NK-92 (cell line): ENCODE measurements around the gene SPRY1.
A peak's percentile ranks its signal among the peaks of the same experiment; 100 is the strongest.

Experiments used
- DNase-seq: peaks from one replicate; lab custom pipeline; 2025; ENCODE audit not compliant: unreplicated experiment; lab: John Stamatoyannopoulos, UW

The SPRY1 gene, protein sequence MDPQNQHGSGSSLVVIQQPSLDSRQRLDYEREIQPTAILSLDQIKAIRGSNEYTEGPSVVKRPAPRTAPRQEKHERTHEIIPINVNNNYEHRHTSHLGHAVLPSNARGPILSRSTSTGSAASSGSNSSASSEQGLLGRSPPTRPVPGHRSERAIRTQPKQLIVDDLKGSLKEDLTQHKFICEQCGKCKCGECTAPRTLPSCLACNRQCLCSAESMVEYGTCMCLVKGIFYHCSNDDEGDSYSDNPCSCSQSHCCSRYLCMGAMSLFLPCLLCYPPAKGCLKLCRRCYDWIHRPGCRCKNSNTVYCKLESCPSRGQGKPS

DNA sequence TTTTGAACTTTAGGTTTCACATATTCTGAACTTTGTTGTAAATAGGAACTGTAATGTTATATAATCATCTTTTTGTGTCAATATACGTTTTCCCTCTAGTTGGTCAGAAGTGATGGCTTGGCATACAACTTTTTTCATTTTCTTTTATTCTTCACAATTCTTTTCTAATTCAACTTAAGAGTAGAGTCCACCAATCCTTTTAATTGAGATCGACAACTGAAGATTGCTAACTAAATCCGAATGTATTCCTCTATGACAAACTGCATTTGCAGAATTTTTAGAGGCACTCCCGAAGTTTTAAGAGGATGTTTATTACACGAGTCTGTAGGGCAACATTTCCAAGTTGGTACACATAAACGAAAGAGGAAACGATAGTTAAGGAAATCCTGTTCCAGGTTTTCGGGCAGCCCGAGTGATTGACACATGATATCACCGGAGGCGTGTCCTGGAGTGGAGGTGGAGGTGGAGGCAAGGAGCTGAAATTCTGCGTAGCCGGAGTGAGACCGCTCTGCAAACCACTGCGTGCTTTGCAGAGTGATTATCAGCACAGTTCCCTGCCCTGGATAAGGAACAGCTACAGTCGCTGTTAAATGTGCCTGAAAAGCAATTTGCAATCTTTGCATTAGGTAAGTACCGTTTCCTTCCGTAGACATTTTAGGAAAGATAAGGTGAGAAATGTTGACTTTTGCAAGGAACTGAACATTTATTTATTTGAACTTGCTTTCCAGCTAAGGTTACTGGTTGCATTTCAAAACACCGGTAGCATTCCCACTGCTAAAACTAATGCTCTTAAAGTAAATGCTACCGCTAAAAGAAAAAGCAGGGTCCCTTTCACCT lies at the start of gene SPRY1:
Gene SPRY1, plus strand, starts transcription at position 489 of the 837 bp plus-strand sequence. CDS start 4,797 bp downstream, outside the sequence.
- DNase-seq: peak; percentile 6

DNA sequence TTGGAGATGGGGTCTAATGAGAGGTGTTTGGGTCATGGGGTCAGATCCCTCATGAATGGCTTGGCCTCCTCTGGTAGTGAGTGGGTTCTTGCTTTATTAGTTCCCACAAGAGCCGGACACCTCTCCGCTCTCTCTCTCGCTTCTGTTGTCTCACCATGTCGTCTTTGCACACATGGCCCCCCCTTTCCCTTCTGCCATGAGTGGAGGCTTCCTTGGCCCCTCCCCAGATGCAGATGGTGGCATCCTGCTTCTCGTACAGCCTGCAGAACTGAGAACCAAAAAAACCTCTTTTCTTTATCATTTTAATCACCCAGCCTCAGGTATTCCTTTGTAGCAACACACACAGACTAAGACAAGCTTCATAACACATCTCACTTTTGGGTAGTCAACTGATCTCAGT lies 49.6 kb upstream of the SPRY1 start:
- DNase-seq: no peak

DNA sequence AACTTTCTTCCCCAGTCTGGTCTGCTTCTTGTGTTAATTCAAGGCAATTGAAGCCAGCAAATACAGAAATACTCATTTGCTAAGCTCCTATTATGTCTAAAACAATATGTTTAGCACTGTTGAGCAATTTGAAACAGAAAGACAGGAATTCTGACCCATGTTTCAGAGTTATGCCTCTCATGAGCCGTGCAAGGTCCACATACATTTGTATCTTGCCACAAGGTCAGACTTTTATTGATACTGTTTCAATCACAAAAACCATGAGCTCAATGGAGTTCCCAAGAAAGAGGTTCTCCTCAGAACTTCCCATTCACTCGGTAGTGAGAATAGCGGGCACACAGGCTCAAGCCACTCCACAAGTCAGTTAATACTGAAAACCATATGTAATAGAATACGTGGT lies 47.6 kb upstream of the SPRY1 start:
- DNase-seq: no peak

DNA sequence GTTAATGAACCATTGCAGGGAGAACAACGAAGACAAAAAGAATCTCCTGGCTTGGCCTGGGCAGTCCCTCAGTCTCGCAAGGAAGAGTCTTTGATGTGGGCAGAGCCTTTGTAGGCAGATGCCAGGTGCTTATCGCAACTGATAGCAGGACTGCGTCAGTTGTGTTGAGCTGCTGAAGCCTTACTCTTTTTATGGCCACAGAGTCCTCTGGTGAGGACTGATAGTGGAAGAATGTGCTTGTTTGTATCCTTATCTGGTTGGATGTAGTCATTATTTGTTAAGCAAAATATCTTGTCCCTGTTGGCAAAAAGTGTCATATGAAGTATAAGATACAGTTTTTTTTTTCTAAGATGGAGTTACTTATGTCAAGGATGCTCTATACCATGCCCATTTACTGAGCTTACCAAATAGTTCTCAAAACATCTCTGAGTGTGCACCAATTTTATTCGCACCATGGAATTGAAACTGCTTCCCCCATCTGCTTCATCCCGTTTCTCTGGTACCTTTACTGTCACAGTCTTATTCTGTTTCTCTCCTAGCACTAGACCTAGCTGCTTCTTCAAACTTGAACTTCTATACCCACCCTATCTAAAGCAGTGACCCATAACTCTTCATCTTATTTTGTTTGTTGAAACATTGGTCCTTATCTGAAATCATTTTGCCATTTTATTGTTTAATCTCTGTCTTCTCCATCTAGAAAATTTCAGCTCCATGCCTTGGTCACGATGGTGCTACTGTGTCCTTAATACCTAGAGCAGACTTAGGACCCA lies 47.0 kb upstream of the SPRY1 start:
- DNase-seq: no peak

DNA sequence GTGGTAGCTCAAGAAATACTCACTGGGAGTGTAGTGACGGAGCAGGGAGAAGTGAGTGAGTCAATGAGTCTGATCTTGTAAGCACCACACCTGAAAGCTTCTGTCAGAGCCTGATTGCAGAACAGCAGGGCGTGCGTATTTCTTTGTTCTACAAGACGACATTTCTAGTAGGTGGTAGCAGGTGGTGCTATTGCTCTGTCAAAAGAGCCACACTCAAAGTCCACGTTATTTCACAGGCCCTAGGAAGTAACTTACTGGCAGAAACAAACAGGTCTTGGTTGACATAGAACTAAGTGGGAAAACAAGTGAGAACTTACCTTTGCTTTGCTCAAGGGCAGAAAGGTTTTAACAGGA lies 46.4 kb upstream of the SPRY1 start:
- DNase-seq: no peak

DNA sequence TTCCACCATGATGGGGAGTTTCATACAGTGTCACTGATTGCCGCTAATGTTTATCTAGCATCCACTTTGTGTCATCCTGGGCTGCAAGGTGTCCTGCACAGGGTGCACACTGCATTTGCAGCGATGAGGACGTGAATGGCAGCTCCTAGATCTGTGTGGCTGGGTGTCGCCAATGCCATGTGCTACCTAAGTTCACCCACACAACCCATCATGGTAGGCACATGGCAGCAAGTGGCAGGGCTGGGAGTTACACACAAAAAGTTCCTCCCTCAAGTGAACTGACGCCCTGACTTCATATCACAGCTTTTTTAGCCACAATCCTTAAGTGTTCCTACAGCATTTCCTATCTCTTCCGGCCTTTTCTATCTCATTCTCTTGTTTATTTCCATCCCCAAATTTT lies 45.9 kb upstream of the SPRY1 start:
- DNase-seq: no peak

DNA sequence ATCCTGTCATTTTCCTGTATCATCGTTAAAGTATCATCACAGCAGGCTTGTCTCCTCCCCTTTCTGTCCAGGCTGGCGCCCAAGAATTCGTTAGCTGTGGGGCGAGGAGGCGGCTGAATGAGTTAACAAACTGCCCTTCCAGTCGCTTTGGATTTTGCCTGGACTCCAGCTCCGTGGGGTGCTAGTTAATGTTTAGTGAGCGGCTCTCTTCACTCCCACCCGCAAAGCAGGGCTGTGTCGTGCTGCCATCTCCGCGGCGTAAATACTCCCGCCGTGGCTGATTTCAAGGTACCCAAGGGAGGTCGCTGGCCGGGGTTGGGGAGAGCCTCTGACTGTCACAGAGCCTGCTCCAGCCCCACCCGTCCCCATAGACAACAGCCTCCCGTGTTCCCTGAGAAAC lies 44.9 kb upstream of the SPRY1 start:
- no peak for DNase-seq

DNA sequence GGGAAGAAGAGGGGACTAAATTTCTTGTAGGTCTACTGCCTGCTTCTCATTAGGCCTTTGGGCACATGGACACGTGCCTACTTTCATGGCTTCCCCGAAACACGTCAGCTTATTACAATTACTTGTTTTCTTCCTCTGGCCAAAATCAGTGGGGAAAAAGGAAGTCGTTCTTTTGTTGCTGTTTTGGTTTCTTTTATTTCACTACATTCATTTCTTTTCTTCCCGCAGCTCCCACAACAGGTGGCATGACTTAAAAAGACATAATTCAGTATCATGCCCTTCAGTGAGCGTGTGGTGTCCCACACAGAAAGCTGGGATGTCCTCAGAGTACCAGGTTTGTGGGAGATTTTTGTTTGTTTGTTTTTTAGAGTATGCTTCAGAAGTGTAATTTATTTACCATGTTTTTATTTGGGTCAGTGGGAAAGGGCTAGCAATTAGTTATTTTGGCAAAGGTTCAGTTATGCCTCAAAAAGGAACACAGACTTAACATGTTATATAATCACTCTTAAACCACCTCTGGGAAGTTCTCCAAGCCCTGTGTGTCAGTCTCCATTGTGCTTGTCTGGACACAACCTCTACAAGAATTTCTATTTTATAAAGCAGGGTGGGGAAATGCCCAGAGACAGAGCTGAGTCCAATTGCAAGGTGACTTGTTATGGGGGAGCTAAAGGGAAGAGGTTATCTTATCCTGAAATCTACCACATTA lies 44.2 kb upstream of the SPRY1 start:
- no peak for DNase-seq

DNA sequence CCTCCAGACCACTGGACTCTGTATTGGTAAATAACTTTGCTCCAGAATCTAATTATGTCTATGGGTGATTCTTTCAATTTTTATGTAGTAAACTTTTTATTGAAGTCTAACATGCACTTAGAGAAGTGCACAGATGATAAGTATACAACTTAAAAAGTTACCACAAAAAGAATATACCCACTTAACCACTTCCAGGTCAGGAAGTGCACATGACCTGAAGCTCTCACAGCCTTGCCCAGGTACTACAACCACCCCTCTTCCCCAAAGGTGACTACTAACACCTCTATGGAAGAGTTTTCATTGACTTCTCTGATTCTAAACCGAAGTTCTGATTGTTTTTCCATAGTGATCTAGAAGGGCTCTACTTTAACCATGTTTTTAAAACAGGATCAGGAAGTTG lies 43.6 kb upstream of the SPRY1 start:
- no peak for DNase-seq

DNA sequence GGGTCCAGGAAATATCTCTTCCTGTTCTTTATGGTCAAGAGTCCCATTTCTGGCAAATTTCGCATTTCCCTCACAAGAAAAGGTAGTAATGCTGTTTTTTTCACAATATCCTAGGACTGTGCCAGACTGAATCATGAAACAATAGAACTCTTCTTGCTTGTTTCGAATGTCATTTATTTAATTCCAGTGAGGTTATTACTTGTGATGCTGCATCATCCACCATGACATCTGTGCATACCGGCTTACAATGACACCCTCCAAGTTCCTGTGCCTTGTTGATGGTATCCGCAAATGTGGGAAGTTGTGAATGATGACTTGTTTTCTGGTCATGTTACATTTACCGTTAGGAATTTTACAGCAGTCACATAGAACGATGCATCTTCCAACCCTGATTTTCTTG lies 42.9 kb upstream of the SPRY1 start:
- no peak for DNase-seq

DNA sequence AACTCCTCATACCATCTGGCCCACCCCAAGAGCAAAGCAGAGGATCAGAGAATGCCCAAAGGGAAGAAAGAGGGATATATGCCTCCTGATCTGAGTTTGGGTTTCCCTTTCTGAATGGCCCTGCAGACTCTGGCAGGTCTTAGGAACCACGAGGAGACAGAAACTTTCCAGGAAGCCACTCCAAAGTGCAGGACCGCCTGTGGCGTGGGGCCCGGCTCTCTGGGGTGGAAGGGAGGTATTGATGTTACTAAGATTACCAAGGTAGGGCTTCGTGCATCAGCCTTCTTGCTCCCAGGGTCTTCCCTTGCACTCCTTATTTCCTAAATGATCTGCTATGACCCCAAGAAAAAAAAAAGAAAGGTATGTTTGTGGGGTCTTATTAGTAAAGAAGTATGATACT lies 41.9 kb upstream of the SPRY1 start:
- no peak for DNase-seq

DNA sequence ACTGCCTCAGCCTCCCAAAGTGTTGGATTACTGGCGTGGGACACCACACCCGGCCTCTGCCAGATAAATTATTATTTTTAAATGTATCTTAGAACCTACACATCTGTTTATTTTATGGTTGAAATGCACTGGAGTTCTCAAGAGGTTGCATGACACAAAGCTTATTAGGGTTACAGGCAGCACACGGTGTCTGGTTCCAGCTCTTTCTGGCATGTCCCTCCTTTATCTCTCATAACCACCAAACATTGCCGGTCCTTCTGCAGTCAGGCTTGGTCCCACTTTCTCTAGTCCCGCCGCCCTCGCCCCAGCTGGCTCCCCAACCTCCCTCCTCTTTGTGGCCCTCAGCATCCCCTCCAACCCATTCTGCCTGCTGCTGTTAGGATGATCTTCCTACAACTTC lies 39.7 kb upstream of the SPRY1 start:
- no peak for DNase-seq

DNA sequence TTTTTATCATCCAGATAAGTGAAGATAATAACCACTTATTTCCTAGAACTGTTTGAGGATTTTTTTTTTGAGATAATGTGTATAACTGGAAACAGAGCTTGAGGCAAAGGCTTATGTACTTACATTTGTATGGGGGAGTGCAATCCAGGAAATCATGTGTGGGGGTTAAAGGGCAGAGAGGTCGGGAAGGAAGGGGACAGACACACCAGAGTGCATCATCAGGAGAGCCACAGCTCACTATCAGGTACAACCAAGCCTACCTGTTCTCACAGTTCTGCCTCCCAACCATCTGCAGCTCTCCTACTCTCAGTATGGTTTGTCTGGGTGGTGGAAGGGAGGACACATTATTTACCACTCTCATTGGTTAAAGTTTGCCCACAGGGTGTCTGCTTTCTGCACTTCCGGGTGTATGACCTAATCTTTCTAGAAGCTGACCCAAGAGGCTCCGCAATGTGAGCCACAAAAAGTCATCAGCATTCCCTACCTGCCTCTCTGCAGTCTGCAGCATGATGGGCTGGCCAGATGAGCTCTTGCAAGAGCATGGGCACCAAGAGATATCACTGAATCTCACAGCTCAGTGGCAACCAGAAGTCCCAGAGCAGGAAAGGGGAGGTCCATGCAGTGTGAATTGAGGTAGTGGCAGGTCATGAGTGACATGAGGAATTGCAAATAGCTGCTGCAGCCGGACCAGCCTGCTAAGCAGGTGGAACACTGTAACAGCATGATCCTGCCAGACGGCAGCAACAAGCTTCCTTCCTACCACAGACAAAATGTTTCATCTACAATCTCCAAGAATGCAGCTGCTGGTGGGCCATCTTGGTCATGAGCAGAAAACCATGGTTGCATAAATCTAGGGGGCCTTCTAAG lies 36.9 kb upstream of the SPRY1 start:
- DNase-seq: no peak

DNA sequence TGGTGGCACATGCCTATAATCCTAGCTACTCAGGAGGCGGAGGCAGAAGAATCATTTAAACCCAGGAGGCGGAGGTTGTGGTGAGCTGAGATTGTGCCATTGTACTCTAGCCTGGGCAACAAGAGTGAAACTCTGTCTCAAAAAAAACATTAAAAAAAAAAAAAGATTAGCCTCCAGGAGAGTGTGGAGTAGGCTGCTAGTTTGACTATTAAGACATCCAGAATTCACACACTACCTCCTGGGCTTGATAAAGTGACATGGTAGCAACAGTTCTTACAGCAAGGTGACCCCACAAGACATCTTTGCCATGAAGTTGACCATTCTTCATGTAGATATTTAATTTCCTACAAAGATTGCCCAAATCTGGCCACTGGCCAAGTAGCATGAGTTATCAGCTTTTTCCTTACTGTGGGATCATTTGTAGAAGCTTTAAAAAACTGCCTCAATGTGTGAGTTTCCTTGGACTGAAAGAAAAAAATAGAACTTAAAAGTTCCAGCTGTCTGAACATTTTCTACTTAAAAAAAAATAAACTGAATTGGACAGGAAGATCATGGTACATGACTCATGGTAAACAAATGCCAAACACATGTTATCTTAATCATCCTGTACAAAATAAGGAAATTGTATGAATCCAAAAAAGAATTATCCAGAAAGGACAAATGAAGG lies 35.3 kb upstream of the SPRY1 start:
- no peak for DNase-seq

DNA sequence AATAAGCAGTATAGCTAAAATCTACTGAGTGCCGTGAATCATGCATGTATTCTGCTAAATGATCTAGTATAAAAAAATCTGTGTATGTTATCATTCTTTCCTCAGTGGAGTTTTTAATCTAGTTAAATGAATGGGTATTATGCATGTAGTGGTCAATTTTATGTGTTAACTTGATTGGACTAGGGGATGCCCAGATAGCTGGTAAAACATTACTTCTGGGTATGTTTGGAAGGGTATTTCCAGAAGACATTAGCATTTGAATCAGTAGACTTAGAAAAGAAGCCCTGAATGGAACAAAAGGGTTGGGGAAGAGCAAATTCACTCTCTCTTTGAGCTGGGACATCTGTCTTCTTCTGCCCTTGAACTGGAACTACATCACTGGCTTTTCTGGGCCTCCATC lies 34.5 kb upstream of the SPRY1 start:
- DNase-seq: no peak

DNA sequence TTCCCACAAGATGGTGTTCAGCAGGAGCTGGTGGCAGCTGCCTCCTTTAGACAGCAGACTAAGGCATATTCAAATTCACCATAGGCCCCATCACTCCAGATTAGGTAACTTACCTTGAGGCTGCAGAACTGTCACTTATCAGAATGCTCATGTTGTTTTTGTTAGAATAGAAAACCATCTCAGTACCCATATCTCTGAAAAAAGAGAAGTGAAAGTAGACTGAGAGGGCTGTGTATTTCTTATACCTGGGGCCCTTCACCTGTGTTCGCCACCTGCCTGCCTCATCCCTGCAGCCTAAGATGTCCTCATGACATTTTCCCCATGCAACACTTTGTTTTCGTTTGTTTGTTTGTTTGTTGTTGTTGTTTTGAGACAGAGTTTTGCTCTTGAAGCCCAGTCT lies 32.9 kb upstream of the SPRY1 start:
- DNase-seq: no peak

DNA sequence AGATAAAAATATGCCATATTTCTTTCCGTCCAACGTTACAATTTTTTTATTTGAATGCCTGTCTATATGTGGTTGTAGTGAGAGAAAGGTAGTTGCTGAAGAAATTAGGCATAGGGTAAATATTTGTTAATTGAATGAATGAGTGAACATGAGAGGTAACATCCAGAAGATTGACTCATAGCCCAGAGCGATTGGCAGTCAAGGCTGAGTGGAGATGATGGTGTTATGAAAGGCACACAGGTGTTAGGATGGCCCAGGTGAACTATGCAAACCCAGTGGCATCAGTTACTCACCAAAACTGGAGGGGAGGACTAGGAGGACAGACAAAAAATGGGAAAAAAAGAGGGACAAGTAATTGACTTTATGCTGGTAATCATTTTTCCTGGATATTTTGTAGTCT lies 31.7 kb upstream of the SPRY1 start:
- DNase-seq: no peak

DNA sequence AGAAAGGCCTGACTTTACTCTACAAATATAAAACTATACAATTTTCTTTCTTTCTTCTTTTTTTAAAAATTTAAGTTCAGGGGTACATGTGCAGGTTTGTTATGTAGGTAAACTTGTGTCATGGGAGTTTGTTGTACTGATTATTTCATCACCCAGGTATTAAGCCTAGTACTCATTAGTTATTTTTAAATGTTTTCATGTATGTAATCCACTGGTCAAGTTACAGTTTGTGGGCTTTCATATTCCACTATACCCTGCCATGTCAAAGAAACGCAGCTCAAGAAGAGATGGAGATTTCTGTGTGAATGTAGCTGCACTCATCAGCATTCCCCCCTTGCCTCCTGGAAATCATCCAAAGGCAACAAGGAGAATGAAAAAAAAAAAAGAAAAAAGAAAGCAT lies 31.2 kb upstream of the SPRY1 start:
- no peak for DNase-seq

DNA sequence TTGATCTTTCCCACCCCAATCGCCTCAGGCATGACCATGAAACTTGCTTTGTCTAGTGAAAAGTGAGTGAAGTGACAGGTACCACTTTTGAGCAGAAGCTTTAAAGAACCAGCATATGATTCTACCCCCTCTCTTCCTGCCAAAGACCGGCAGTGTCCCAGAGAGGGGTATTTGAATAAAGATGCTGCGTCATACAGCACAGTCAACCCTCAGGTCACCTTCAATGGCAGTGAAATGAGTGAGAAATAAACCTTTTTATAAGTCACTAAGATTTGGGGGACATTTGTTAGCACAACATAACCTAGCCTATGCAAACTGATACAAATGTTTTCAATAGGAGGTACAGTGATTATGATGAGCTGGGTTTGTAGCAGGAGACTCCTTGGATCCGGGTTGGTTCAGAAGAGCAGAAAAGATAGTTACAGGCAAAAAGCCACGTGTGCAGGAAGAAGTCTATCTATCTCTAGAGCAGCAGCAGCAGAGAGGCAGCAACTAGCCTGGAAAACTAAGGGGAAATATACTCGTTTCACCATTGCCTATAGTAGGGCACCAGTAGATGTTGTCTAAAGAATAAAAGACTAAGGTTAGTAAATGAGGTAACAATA lies 30.3 kb upstream of the SPRY1 start:
- DNase-seq: no peak
